HL-60/S4 (cell line): ENCODE results near the gene PPM1F.
"Not testable (repeated sequence)": the region's sequence is repeated elsewhere in the genome, so short reads cannot be mapped to it uniquely, and the experiment has no call there.

Experiments
- in situ Hi-C: fragments of 300-500 bp; cut with MboI; formaldehyde crosslinking; loops from 2 replicates; pipeline ENCODE4 v1.14.3; 2022; ENCODE audit warnings: low sequenced_read_pairs

The PPM1F gene

DNA sequence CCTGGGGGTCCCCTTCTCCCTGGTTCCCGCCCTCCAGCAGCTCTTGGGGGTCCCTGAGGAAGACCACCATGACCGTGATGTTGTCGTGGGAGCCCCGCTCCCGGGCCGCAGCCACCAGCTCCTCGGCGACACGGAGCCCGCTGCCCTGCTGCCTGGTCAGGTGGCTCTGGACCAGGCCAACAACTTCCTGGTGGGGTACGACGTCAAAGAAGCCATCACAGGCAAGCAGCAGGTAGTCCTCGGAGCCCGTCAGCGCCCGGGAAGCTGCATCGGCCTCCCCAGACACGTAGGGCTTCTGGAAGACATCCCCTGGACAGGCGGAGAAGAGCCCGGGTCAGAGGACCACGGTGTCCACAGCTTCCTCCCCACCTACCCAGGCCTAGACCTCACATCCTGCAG lies 29.5 kb downstream of the PPM1F start:
- in situ Hi-C loops, result no loop called here

DNA sequence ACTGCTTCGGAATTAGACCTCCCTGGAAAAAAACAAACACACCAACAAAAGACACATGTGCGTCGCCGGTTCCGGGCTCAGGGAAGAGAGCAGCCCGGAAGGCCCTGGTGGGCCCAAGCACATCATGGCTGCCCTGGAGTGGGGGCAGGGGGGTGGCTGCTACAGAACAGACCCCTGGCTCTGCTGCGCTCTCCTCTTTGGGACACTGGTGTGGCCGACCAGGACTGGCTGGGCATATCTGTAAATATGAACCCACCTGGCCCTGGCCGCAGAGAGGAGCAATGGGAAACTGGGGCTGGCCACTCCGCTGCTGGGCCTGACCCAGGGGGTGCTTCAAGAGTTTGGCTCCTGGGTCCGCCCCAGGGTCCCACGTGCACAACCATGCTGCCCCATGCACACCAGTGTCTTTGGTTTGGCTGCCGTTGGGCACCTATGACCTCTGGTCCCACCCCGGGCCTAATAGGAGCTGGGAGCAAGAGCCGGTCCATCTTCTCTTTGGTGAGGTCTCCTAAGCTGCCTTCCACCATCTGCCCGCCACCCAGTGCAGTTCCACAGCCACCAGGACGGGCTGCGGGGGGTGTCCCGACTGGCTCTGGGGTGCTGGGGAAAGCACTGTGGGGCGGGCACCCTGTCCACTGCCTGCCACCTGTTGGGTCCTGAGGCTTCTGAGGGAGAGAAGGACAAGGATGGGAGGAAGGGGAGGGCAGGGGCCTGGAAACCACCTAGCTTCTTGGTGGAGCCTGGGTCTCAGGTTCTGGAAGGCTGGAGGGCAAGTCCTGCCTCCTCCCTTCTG lies 30.1 kb downstream of the PPM1F start:
- in situ Hi-C loops, result no loop called here

DNA sequence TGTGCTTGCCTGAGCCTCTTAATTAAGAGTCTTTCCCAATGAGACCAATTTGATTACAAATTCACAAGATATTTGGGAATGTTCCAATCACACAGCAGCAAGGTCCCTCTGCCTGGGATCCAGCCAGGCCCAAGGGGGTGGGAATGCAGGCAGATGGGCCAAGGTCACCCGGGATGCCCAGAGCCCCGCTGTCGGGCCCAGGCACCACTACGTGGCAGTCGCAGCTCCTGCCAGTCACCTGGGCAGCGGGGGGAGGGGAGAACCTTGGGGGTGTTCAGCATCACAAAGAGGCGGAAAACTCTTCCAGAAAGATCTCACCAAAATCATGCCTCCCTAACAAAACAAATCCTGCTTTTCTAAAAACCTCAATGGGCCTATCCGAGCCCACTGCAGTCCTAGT lies 30.9 kb downstream of the PPM1F start:
- in situ Hi-C loops, result no loop called here

DNA sequence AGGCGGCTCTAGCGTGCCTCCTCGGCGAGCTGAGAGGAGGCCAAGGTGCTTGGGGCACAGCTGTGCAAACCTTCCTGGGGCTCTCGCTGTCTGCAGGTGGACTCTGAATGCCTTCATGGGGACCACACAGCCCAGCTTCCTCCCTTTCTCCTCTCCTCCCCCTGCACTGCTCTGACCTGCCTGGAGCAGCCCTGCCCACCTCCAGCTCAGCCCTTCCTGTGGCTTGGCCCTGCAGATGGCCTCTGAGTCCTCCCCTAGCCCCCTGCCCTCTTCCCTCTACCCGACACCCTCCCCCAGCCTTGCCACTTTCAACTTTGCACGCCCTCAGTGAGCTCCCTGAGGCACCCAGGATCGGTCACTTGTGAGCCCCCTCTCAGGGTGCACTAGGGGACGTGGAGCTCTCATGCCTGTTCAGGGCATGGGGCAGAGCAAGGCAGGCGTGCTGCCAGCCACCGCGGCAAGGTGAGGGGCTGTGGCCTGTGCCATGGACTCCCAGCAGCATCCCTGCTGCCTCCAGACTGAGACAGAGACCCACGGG lies 31.4 kb downstream of the PPM1F start:
- in situ Hi-C loops, result no loop called here

DNA sequence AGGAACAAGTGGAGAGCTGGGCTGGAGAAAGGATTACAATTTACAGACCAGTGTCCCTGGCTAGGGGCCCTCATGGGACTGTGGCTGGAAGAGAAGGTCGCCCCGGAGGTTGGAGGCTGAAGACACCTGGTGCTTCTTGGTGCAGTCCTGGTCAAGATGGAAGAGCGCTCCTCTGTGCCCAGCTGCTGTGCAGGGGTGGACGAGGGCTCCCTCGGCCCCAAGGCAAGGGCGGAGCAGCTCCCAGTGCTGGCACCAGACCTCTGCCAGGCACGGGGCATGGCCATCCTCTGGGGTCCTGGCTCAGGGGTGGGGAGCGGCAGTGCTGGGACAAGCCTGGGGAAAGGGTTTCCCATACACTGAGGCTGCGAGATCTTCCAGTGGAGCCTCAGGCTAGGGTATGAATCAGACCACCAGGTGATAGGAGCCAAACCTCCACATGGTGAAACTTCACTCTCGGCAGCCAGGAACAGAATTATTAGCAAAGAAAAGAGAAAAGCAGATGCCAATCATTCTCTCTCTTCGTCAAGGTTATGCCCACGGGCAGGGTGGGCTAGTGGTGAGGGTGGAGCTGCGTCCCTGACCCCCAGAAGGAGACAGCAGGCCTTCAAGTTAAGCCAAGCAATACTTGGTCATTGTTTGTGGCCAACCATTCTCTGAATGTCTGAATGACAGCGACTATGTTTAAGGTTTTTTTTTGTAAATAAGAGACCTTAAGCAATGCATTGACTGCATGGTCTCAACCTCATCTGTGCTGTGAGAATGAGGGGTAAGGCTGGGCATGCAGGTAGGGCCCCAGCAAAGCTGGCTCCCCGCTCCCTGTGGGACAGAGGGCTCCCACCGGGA lies 32.1 kb downstream of the PPM1F start:
- in situ Hi-C loops, result no loop called here

DNA sequence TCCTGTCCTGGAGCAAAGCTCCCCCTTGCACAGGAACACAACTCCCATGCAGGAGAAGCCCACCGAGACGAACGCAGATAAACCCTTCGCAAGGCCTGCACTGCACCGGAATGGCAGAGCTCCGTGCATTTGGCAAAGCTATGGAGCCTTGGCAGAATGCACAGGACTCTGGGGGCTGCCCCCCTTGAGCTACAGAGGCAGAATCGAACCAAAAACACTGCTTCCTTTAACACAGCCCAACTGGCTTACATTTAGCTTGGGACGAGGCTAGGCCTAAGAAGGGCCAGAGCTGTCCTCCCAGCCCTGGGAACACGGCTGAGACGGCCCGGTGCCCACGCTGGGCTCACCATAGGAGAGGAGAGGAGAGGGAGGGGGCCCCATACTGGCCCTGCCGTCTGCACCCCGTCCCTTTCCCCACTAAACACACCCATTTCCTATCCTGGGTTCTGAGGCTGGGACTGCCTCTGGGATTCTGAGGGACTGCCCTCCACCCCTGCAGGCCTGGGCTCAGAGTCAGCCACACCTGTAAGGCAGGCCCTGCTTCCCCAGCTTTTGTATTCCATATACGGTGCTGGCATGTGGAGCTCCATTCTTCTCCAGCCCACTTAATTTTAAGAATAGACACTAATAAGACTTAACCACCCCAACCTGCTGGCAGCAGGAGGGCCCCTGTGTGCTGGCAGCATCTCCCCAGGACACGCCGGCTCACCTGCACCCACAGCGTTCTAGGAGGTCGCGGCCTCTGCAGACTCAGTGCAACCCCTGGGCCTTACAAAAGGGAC lies 32.9 kb downstream of the PPM1F start:
- in situ Hi-C loops, result no loop called here

DNA sequence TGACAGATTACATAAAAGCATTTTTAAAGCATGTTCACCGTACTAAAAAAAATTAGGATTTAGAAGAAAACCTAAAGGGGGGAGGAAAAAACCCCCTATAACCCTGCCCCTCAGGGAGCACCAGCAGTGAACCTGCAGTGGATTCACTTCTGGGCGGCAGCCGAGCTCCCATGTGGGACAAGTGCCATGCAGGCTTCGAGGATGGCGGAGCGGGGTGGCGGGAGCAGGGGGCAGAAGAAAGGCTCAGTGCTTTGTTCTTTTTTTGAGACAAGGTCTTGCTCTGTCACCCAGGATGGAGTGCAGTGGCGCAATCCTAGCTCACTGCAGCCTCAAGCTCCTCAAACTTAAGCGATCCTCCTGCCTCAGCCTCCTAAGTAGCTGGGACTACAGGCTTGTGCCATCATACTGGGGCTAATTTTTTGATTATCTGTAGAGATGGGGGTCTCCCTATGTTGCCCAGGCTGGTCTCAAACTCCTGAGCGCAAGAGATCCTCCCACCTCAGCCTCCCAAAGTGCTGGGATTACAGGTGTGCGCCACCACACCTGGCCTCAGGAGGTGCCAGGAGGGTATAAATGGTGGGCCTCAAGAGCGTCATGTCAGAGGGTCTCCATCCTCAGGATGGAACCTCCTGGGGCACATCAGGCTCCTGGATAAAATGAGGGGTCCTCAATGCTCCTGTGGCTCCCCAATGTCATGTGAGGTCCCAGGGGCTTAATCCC lies 34.0 kb downstream of the PPM1F start:
- in situ Hi-C loops, result no loop called here

DNA sequence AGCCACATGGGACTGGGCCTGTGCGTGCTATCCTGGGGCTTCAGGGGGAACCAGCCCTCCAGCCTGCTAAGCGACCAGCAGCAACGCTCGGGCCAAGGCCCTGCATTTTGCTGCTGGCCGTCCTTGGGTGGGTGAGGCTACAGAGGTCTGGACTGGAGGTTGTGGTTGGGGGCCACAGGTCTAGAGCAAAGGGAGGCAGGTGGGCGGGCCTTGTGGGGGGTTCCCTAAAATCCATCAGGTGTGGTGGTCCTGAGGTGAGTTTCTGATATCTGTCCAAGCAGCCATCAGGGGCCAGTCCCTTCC lies 34.7 kb downstream of the PPM1F start:
- in situ Hi-C loops, result no loop called here

DNA sequence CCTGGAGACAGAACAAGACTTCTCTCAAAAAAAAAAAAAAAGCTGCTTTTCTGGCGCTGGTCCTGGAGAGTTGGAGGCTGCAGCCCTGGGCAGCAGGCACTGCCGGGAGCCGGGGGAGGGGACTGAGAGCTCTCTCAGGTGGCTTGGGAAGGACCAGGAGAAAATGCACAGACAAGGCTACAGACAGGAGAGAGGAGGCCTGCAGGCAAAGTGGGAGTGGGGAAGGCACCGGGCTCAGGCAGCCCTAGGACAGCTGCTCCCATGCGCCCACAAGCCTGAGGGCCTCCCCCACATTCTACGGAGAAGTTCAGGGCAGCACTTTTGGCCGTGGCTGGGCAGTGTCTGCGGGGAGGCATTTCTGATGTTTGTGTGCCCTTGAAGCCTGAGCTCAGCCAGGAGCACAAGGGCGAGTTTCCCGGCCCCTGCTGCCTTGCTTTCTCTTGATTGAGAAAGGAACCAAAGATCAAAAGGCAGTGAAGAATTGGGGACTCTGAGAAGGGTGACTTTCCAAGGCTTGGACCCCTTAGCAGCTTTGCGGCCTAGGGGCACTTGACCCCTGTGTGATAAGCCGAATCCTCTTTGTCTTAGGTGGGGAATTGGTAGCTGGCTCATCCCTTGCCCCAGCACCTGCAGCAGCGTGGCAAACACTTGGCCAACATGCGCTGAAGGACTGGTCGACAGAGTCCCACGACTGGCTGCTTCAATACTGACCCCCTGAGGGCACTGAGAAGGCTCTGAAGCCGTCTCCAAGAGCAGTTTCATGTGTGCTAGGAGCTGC lies 35.3 kb downstream of the PPM1F start:
- in situ Hi-C loops, result no loop called here

DNA sequence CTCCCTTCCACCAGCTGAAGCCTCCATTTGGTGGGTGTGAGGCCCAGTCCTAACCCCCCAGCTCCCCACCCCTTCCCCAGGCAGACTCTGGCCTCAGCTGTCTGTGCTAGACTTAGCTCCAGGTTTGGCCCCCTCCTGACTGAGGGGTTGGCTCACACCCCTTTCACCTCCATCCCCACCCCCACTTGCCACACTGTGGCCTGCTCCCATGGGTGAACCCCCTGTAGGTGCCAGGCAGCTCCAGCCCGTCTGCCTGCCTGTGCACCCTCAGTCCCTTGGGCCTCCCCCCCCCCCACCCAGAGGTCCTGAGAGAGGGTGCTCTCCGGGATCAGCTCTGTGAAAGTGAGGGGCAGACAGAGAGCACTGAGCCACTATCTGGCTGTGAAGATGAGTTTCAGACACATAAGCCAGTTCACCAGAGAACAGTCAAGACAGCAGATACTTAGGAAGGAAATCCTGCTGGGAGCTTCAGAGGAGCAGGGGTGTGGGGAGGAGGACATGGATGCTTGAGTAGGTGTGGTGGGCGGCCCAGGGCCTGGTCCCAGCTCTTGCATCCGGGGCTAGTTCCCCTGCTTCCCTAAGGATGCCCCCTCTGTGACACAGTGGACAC lies 36.2 kb downstream of the PPM1F start:
- in situ Hi-C loops, result no loop called here

DNA sequence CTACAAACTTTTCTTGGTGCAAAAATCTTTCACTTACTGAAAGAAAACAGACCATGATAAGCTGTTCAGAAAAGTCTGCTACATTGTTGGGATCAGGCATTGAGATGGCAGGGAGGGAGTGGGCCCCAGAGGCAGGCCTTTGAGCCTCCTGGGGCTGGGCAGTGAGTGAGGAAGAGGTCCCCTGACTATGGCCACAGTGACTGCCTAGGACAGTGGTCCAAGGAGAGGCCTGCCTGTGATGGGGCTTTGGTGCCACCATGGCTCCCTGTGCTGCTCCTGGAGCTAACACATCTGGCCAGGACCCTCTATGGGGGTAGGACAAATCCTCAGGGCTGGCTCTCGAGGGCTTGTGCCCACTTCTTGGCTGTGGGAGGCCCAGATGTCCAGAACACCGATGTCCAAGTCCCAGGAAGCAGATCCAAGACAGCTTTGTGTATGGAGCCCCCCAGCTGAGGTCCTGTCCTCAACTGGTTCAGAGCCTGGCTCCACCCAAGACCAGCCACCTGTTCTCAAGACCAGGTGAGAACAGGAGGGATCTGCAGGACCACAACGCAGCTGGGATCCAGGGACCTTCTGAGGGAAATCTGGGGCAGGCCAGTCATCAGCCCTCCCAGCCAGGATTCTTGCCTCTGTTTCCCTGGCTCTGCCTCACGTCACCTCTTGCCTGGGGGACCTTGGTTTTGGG lies 36.9 kb downstream of the PPM1F start:
- in situ Hi-C loops, result no loop called here

DNA sequence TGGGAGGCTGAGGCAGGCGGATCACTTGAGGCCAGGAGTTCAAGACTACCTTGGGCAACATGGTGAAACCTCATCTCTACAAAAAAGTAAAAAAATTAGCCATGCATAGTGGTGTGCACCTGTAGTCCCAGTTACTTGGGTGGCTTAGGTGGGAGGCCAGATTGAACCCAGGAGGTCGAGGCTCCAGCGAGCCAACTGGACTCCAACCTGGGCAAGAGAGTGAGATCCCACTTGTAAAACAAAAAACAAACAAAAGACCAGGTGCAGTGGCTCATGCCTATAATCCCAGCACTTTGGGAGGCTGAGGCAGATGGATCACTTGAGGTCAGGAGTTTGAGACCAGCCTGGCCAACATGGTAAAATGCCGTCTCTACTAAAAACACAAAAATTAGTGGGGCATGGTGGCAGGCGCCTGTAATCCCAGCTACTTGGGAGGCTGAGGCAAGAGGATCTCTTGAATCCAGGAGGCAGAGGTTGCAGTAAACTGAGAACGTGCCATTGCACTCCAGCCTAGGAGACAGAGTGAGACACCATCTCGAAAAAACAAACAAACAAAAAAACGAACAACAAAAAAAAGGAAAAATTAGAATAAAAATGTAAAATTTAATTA lies 38.5 kb downstream of the PPM1F start:
- in situ Hi-C loops, result not testable (repeated sequence)

DNA sequence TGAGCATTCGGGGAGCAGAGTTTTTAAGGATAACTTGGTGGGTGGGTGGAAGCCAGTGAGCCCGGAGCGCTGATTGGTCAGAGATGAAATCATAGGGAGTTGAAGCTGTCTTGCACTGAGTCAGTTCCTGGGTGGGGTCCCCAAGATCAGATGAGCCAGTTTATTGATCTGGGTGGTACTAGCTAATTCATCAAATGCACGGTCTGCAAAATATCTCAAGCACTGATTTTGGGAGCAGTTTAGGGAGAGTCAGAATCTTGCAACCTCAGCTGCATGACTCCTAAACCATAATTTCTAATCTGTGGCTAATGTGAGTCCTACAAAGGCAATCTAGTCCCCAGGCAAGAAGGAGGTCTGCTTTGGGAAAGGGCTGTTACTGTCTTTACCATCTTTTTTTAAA lies 42.3 kb downstream of the PPM1F start:
- in situ Hi-C loops, result not testable (repeated sequence)

DNA sequence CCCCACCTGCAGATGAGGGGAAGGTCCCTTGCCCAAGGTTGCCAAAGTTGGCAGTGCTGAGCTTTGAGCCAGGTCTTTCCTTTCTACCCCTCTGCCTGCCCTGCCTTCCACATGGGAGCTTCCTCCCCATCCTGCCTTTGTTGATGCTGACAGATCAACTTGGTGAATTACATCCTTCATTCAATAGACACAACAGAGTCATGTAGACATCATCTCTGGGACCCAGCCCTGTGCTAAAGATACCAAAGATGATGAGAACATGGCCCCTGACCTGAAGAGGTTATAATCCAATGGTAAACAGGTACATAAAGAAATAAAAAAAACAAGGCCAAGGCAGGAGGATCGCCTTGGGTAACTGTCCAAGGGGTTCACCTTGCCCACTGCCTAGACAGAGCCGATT lies 42.8 kb downstream of the PPM1F start:
- in situ Hi-C loops, result no loop called here

DNA sequence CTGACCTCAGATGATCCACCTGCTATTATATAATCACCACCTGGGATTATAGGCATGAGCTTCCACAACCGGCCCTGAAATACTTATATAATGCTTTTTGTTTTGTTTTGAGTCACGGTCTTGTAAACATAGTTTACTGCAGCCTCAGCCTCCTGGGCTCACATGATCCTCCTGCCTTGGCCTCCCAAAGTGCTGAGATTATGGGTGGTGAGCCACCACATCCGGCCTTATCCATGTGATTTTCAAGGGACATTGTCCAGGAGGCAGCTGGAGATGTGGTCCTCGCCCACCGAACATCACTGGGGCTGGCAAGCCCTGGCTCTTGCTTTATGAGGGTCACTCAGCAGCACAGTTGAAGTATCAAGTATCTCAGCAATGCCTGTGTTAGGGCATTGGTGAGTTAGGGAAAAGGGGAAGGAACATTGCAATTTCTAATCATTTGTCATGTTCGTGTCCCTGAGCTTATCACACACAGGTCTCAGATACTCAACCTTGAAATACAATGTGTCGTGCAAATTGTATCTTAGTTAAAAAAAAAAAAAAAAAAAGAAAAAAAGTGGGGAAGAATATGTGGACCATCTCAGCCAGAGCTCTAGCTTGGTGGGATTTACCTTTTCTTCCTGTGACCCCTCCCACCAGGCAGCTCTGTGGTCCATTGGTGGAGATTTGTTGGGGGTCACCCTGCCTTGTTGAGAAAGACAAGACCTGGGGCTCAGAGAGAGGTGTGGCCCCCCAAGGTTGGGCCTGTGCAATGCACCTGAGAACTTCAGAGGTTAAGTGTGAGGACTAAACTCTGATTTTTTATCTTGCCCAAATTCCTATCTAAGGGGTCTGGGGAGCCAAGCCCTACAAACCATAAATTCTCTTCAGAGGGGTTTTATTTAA lies 44.8 kb downstream of the PPM1F start:
- in situ Hi-C loops, result no loop called here

DNA sequence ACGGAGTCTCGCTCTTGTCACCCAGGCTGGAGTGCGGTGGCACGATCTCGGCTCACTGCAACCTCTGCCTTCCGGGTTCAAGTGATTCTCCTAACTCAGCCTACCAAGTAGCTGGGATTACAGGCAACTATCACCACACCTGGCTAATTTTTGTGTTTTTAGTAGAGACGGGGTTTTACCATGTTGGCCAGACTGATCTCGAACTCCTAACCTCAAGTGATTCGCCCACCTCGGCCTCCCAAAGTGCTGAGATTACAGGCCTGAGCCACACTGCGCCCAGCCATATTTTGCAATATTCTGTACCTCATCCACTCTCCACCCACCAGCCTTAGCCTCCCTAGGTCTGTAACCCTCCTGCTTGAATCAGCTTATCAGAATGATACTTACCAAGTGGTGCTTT lies 47.4 kb downstream of the PPM1F start:
- in situ Hi-C loops, result not testable (repeated sequence)

DNA sequence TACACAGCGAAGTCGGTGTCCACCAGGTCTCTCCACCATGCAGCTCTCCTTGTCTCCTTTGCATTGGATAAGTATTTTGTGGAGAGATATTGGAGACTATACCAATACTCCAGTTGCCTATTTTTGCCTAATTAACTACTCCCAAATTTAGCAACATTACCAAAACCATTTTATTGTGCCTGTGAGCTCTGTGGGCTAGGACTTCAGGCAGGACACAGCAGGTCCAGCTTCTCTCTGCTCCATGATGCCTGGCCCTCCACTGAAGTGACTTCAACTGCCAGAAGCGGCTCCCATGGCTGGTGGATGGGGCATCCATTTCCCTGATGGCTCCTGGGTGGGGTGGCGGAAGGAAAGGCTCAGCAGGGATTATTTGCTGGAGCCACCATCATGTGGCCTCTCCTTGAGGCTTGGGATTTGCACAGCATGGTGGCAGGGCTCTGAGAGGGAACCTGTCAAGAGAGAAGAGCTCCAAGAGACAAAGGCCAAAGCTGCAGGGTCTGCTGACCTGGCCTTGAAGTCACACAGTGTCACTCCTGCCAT lies 48.3 kb downstream of the PPM1F start:
- in situ Hi-C loops, result no loop called here
